ENCODE data around the gene ASB1.

The ASB1 gene

GRCh38 chr2:238453842-238454241, 27.1 kb downstream of the ASB1 start:
- Histone ChIP-seq H3K4me3 (no peak overlapping the region), H4K20me1 (peaks cover 32% of the 10 kb centered on the region), H3K9me3 (peaks cover 35% of the 10 kb centered on the region), H3K9ac (no peak overlapping the region), H3K27me3 (no peaks in the 10 kb centered on the region), H3K27ac (no peak overlapping the region), H3K36me3 (peaks cover 61% of the 10 kb centered on the region), H3K4me1 (no peaks in the 10 kb centered on the region), H3K4me2 (no peak overlapping the region)
- no peak for TF ChIP-seq Cebpa-rat (IDR thresholded peaks at IDR 0.05)

GRCh38 chr2:238456449-238456848, 29.7 kb downstream of the ASB1 start:
- Histone ChIP-seq H3K4me2 (no peak overlapping the region), H3K36me3 (peaks cover 35% of the 10 kb centered on the region), H3K4me3 (no peak overlapping the region), H3K27ac (no peak overlapping the region), H3K27me3 (no peaks in the 10 kb centered on the region), H3K4me1 (no peaks in the 10 kb centered on the region), H3K9ac (no peak overlapping the region), H3K9me3 (peaks cover 35% of the 10 kb centered on the region), H4K20me1 (peaks cover 7% of the 10 kb centered on the region; the same call in 1 of the 2 replicates)
- no peak for TF ChIP-seq Cebpa-rat (IDR thresholded peaks at IDR 0.05)

GRCh38 chr2:238456970-238457926, 30.5 kb downstream of the ASB1 start:
- no peak overlapping the region for H3K27ac ChIP-seq
- TF ChIP-seq Cebpa-rat (IDR thresholded peaks at IDR 0.05), result no peak
- no peak overlapping the region for H3K9ac ChIP-seq
- H3K4me3 ChIP-seq, result no peak overlapping the region
- no peaks in the 10 kb centered on the region for H3K27me3 ChIP-seq
- H3K4me1 ChIP-seq, result no peaks in the 10 kb centered on the region
- H3K4me2 ChIP-seq, result no peak overlapping the region
- H3K9me3 ChIP-seq, result peaks cover 36% of the 10 kb centered on the region
- H4K20me1 ChIP-seq, result no peaks in the 10 kb centered on the region
- H3K36me3 ChIP-seq, result peaks cover 27% of the 10 kb centered on the region

GRCh38 chr2:238457927-238458324, 31.2 kb downstream of the ASB1 start:
- H3K27me3 ChIP-seq, result no peaks in the 10 kb centered on the region
- H3K4me1 ChIP-seq, result peaks cover 1% of the 10 kb centered on the region
- TF ChIP-seq Cebpa-rat (IDR thresholded peaks at IDR 0.05), result peak; percentile 51; the same call in 1 of the 2 replicates
- no peak overlapping the region for H3K4me2 ChIP-seq
- no peak overlapping the region for H3K9ac ChIP-seq
- no peaks in the 10 kb centered on the region for H4K20me1 ChIP-seq
- H3K9me3 ChIP-seq, result peaks cover 38% of the 10 kb centered on the region
- no peak overlapping the region for H3K4me3 ChIP-seq
- H3K27ac ChIP-seq, result no peak overlapping the region
- H3K36me3 ChIP-seq, result peaks cover 20% of the 10 kb centered on the region; the same call in 1 of the 2 replicates

- Histone ChIP-seq H3K4me3 (no peak overlapping the region), H3K27ac (no peak overlapping the region), H4K20me1 (no peaks in the 10 kb centered on the region), H3K9me3 (peaks cover 38% of the 10 kb centered on the region), H3K4me1 (peaks cover 8% of the 10 kb centered on the region), H3K9ac (no peak overlapping the region), H3K4me2 (no peak overlapping the region), H3K36me3 (peaks cover 13% of the 10 kb centered on the region; the same call in 1 of the 2 replicates), H3K27me3 (no peaks in the 10 kb centered on the region)
- no peak for TF ChIP-seq Cebpa-rat (IDR thresholded peaks at IDR 0.05)
Observed at GRCh38 chr2:238458651-238459050, 31.9 kb downstream of the ASB1 start.

GRCh38 chr2:238459081-238459629, 32.4 kb downstream of the ASB1 start:
- Histone ChIP-seq H3K4me3 (no peak overlapping the region), H4K20me1 (no peaks in the 10 kb centered on the region), H3K4me2 (no peak overlapping the region), H3K9ac (no peak overlapping the region), H3K27ac (no peak overlapping the region), H3K4me1 (peaks cover 8% of the 10 kb centered on the region), H3K36me3 (peaks cover 12% of the 10 kb centered on the region; the same call in 1 of the 2 replicates), H3K27me3 (no peaks in the 10 kb centered on the region), H3K9me3 (peaks cover 38% of the 10 kb centered on the region)
- no peak for TF ChIP-seq Cebpa-rat (IDR thresholded peaks at IDR 0.05)

GRCh38 chr2:238461051-238461450, 34.3 kb downstream of the ASB1 start:
- H3K4me2 ChIP-seq, result no peak overlapping the region
- no peak overlapping the region for H3K4me3 ChIP-seq
- peaks cover 8% of the 10 kb centered on the region for H3K4me1 ChIP-seq
- H3K9ac ChIP-seq, result no peak overlapping the region
- peaks cover under 1% of the 10 kb centered on the region; the same call in 1 of the 2 replicates for H3K36me3 ChIP-seq
- no peaks in the 10 kb centered on the region for H4K20me1 ChIP-seq
- no peak for TF ChIP-seq Cebpa-rat (IDR thresholded peaks at IDR 0.05)
- no peak overlapping the region for H3K27ac ChIP-seq
- H3K9me3 ChIP-seq, result peaks cover 21% of the 10 kb centered on the region
- H3K27me3 ChIP-seq, result no peaks in the 10 kb centered on the region

GRCh38 chr2:238461491-238461890, 34.8 kb downstream of the ASB1 start:
- Histone ChIP-seq H4K20me1 (no peaks in the 10 kb centered on the region), H3K9me3 (peaks cover 16% of the 10 kb centered on the region), H3K27me3 (no peaks in the 10 kb centered on the region), H3K4me3 (no peak overlapping the region), H3K27ac (no peak overlapping the region), H3K4me2 (no peak overlapping the region), H3K4me1 (peaks cover 8% of the 10 kb centered on the region), H3K9ac (no peak overlapping the region), H3K36me3 (no peaks in the 10 kb centered on the region; the same call in 1 of the 2 replicates)
- TF ChIP-seq Cebpa-rat (IDR thresholded peaks at IDR 0.05), result no peak

GRCh38 chr2:238461916-238462315, 35.2 kb downstream of the ASB1 start:
- Histone ChIP-seq H4K20me1 (no peaks in the 10 kb centered on the region), H3K9ac (no peak overlapping the region), H3K9me3 (peaks cover 12% of the 10 kb centered on the region), H3K4me1 (peaks cover 8% of the 10 kb centered on the region), H3K4me3 (no peak overlapping the region), H3K27ac (no peak overlapping the region), H3K4me2 (no peak overlapping the region), H3K36me3 (no peaks in the 10 kb centered on the region; the same call in 1 of the 2 replicates), H3K27me3 (no peaks in the 10 kb centered on the region)
- no peak for TF ChIP-seq Cebpa-rat (IDR thresholded peaks at IDR 0.05)

All from BLaER1 (cell line).